ENCODE data around the gene SAMD3.
"Not testable (repeated sequence)": the region's sequence is repeated elsewhere in the genome, so short reads cannot be mapped to it uniquely, and the experiment has no call there.

SAMD3 gene

DNA sequence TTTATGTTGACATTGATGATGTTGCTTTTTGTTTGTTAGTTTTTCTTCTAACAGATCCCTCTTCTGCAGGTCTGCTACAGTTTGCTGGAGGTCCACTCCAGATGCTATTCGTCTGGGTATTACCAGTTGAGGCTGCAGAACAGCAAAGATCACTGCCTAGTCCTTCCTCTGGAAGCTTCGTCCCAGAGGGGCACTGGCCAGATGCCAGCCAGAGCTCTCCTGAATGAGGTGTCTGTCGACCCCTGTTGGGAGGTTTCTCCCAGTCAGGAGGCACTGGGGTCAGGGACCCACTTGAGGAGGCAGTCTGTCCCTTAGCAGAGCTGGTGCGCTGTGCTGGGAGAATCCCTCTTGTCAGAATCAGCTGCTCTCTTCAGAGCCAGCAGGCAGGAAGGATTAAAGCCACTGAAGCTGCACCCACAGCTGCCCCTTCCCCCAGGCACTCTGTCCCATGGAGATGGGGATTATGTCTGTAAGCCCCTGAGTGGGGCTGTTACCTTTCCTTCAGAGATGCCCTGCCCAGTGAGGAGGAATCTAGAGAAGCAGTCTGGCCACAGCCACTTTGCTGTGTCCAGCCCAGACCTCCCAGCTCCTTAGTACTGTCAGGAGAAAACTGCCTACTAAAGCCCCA is 49.3 kb downstream of the SAMD3 start:
- DNase-seq: not testable (repeated sequence)

DNA sequence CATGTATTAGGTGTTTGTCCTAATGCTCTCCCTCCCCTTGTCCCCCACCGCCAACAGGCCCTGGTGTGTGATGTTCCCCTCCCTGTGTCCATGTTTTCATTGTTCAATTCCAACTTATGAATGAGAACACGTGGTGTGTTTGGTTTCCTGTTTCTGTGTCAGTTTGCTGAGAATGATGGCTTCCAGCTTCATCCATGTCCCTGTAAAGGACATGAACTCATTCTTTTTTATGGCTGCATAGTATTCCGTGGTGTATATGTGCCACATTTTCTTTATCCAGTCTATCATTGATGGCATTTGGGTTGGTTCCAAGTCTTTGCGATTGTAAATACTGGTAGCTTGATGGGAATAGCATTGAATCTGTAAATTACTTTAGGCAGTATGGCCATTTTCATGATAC is 52.6 kb downstream of the SAMD3 start:
- not testable (repeated sequence) for DNase-seq

DNA sequence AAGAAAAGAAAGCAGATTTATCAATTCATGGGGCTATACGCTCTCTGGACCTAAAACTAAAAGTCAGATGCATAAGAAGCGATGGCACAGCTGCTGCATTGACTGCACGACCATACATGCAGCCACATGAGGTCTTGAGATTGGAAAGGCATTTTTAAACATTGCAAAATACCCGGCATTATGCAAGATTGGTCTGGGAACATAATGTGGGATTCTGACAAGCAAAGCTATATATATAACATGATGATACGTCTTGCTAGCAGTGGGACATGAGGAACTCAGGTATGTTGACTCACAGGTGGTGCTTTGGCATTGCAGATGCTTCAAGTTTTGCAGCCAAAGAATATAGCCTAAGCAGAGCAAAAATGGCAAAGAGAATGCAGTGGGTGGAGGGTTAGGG is 55.1 kb downstream of the SAMD3 start:
- DNase-seq: no peak

DNA sequence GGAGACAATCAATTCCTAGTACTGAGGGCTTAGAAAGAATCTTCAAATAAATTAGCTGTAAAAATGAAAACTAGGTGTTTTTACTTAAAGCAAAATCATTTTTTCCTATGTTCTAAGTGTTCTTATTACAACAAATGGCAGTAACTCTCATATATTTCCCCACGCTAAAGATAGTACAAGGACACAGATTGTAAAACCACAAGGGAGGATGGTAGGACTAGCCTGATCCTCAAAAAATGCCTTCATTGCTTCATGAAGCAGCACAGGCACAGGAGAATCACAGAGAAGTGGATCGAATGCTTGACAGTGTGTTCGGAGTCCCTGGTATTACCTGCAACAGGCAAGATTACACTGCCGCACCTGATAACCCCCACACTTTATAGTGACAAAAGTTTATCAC is 58.5 kb downstream of the SAMD3 start:
- no peak for DNase-seq

DNA sequence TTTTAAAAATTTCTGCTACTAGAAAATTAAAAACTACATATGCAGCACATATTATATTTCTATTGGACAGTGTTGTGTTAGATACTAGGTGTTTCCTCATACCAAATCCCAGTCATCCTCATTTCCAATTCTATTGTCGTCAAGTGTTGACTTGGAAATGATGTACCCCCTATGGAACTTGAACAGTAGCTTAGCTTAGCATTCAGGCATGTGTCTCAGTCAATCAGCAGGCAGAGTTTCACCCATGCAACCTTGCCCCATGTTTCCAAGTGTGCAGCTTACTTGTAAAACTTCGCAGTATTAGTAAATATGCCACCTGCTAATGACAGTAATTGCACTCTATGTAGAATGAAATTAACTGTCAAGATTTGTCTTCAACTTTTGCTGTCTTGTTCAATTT is 59.5 kb downstream of the SAMD3 start:
- DNase-seq: no peak

DNA sequence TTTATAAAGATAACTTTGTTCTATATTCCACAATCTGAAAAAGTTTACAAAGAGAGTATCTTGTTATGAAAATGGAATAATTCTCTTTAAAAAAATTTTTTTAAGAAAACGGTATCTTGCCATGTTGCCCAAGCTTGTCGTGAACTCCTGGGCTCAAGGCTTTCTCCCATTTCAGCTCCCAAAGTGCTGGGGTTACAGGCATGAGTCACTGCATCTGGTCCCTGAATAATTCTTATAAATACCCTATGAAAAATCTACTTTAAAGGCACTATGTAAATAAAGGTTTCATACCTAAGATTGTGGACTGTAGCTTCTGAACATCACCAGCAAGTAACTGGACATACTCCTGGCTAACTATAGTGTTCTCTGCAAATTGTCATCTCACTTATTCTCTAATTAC is 60.3 kb downstream of the SAMD3 start:
- no peak for DNase-seq

DNA sequence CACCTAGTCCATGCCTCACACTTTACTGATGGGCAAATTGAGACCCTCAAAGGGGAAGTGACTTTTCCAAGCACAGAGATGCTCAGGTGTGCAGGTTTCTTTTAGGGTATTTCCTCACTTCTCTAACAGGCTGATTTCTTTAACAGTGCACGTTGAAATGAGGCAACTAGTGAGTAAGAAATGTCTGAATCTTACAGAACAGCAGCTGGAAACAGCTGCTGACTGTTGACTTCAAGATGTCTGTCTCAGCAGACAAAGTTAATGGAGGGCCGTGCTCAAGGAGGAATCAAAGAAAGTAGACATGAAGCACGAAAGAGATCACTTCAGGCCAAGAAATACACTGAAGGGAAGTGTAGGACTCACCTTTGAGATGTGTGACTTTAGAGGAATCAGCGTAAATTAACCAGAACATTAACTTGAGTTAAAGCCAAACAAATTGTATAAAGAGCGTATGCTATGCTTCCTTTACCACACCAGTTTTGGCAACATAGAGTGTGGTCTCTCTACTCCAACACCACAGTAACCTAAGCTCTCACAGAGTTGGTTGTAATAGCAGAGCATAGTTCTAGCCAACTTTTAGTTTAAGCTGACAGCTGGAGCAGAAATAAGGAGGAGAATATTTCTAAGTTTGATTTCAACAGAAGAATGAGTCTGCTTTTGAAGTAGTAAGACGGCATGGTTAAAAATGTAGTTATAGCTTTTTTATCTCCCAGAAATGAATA is 60.9 kb downstream of the SAMD3 start:
- no peak for DNase-seq

DNA sequence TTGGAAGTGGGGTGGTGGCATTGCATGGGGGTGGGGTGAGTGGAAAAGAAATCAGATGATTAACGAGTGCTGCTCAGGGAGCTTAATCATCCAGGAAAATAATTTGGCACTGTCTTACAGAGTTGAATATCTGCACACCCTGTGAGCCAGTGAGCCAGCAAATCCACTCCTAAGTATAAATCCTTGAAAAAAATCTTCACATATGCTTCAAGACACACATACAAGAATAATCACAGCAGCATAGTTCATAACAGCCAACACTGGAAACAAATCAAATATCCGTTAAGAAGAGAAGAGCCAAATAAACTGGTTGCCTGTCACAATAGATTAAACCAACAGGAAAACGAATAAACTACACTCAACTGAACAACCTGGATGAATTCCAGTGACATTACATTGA is 62.8 kb downstream of the SAMD3 start:
- no peak for DNase-seq

DNA sequence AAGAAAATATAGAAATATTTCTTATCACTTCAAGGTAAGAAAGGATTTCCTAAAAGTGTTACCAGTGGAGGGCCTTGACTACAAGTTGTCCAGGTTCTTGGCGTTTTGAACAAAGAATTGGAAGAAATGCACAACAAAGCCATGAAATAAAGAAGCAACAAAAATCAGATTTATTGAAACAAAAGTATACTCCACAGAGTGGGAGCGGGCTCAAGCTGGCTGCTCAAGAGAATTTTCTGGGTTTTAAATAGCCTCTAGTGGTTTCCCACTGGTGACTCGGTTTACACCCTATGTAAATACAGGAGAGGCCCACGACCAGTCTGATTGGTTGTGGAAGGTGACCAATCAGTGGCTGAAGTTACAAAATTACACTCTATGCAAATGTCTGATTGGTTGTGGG is 64.2 kb downstream of the SAMD3 start:
- DNase-seq: no peak

DNA sequence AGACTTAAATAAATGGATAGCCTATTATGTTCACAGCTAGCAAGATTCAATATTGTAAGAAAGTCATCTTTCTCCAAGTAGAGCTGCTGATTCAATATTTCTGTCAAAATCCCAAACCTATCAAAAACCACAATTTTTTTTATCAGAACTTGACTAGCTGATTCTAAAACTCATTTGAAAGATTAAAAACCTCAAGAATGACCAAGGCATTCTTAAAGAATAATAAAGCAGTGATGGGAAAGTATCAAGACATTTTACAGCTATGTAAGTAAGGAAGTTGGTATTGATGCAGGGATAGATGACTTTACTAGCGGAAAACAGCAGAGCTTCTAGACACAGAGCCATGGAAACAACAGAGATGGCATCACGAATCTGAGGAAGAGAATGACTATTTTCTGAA is 64.7 kb downstream of the SAMD3 start:
- no peak for DNase-seq

DNA sequence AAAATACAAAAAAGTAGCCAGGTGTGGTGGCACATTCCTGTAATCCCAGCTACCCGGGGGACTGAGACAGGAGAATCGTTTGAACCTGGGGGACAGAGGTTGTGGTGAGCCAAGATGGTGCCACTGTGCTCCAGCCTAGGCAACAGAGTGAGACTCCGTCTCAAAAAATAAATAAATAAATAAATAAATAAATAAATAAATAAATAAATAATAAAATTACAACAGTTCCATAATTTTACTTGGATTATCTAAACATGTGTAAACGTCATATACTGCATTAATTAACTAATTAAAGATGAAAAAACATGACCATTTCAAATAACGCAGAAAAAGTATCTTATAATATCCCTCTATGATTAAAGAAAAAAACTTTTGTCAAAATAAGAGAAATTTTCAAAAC is 65.8 kb downstream of the SAMD3 start:
- DNase-seq: no peak

DNA sequence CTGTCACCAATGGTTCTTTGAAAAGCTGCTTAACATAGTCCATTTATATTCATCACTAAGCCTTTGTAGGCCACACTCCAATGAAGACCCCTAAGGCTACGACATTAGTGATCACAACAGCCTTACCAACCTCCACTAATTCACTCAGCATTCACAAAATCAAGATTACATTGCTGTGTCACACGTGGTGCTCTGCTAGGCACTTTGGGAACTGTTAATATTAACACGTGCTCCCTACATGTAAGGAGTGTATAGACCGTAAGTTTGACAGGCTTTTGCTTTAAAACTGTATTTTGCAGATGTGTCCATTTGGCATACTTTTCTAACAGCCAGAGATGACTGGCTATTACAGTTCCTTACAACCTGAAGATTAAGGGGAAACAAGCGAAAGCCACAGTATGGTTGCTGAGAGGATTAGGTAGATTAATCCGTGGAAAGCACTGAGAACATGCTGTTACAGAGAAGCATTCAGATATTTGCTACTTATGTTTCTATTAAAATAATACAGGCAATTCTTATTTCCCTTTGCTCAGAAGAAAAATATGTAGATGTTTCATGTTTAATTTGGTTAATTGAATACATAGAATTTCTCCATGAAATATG is 69.7 kb downstream of the SAMD3 start:
- no peak for DNase-seq

DNA sequence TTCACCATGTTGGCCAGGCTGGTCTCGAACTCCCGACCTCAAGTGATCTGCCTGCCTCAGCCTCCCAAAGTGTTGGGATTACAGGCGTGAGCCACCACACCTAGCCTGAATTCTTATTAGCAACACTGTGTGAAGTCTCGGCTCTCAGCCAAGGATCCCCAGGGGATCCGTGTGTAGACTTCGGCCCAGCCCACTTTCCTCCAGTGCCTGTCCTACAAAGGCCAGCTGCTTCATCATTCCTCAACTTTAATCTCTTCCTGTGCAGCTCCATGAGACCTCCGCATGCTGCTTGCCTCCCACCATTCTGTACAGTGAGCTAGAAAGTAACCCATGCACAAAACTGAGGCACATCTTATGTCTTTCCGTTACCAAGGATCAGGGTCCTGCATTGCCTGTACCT is 71.8 kb downstream of the SAMD3 start:
- no peak for DNase-seq

DNA sequence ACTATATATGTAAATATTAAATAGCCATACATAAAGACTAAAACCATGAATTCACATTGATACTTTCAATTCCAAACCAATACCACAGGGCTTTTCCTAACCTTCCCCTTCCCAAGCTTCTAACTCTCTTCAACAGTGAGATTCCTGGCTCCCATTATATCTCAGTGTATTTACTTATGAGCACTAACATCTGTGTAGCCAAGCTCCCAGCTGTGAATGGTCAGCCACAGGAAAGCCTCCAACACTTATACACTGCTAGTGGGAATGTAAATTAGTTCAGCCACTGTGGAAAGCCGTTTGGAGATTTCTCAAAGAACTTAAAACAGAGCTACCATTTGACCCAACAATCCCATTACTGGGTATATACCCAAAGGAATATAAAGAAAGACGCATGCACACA is 73.7 kb downstream of the SAMD3 start:
- not testable (repeated sequence) for DNase-seq

DNA sequence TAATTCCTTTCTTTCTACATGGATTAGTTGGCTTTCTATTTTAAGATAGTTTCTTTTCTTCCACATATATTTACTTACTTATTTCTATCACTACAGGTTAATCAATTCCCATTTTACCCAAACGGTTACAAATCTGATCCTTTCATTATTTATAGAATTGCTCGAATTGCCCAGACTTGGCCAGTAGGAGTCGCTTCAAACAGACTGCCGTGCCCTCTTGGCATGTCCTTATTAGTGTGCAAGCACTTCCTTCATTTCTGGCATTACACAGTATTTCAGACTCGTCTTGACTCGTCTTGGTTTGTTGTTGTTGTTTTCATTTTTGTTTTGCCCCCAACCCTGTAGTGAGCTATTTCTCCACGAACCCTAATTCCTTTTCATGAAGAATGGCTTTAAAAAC is 74.6 kb downstream of the SAMD3 start:
- no peak for DNase-seq

DNA sequence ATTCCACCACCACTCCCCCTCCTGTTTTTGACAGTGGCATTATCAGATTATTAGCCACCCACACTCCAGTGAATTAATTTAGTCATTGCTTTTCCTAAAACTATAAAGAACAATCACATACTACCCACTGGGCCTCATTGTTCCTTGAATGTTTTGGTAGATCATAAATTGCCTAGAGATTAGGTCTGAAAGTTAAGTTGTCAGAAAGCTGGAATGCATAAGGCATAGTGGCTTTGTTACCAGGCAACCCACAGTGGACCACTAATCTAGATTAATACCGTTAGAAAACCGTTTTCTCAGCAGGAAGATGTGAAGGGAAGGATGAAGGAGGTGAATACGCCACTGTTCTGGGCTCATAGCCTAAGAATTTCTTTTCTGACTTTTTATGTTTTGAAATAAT is 75.6 kb downstream of the SAMD3 start:
- DNase-seq: no peak

DNA sequence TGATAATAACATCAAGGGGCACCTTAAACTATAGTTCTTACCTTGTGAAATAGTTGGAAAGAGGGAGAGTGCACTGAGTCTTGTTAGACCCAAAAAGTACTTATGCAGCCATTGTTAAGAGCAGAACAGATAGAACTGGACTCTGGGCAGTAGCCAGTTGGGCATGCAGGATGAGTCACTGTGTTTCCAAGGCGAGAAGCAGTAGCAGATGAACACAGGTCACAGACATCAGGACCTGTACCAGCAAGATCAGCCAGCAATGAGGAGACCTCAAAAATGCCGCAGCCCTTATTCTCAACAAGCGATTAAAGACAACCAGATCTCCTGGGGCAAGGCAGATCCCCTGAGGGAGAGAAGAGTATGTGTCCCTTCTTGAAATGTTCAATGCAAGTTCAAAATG is 79.0 kb downstream of the SAMD3 start:
- DNase-seq: no peak

DNA sequence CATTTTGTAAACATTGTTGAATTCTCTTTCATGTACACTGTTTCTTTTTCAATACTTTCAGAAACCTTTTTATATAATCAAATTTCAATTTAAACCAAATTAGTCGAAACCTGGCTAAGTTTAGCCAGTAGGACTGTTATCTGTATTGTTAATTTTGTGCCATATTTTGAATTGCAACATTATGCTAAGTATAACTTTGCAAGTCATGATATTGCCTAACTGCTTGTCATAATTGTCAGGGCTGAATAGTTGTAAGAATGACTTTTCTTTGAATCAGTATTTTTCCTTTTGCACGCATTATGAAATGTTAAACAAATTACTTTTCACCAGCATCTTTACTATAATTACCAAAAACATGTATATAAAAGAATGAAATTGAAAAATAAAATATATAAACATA is 82.7 kb downstream of the SAMD3 start:
- DNase-seq: no peak

DNA sequence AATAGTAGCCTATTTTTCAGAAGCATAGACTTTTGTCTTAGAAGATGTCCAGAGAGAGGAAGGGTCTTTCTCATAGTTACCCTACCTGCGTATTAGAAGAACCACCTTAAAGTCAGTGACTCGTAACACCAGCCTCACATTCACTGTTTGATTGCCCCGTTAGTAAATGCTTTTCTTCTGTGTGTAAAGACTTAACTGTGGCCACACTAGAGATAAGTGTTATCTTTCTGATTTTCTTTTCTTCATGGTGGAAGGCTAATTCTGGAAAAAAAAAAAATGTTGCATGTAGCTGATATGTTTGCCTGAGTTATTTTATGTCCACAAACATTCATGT is 83.9 kb downstream of the SAMD3 start:
- no peak for DNase-seq

DNA sequence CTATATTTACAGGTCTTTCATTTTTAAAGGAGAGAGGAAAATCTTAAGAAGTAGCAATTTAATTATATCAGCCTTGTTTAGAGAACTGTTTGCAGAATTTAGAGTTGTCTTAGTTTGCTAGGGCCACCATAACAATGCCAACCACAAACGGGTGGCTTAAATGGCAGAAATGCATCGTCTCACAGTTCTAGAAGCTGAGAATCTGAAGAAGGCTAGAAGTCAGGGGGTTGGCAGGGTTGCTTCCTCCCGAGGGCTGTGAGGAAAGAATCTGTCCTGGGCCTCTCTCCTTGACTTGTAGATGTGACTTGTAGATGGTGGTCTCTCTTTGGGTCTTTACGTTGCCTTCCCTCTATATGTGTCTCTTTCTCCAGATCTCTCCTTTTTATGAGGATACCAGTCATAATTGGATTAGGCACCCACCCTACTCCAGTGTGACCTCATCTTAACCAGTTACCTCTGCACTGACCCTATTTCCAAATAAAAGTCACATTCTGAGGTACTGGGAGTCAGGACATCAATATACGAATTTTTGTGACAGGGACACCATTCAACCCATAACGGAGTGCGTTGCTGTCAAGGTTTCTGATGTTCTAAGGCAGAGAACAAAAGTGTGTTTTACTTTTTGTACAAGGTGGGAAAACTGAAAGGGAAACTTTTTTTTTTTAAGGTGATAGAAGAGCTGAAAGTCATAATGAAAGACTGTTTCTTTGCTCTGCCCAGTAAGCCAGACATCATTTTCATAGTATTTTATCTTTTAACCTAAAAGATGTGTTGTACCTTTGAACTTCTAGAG is 84.4 kb downstream of the SAMD3 start:
- DNase-seq: no peak

DNA sequence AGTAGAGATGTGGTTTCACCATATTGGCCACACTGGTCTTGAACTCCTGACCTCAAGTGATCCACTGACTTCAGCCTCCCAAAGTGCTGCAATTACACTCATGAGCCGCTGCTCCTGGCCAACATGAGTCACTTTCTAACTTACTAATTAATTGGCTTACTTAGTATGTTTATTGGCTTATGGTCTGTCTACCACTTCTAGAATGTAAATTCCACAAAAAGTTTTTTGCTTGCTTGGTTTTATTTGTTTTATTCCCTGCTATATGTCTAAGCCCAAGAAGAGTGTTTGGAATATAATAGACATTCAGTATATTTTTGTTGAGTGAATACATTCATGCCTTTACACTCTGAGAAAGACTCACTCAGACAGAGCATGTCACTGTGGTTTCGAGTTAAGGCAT is 86.0 kb downstream of the SAMD3 start:
- no peak for DNase-seq

DNA sequence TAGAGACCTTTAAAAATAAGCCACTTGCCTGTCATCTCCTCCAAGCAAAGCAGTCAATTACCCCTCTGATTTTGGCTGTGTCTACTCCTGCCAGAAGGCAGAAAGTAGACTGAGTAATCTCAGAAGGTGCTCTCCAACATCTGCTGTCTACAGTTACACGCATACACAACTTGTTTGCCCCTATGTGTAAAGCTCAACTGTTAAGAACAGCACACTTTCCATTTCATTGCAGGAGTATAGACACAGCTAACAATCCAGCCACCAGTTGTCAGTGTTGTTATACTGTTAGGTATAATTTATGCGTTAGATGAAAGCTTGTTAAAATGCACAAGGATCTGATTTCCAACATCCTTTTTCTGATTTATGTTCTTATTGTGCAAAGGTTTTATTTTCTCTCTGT is 88.2 kb downstream of the SAMD3 start:
- no peak for DNase-seq

DNA sequence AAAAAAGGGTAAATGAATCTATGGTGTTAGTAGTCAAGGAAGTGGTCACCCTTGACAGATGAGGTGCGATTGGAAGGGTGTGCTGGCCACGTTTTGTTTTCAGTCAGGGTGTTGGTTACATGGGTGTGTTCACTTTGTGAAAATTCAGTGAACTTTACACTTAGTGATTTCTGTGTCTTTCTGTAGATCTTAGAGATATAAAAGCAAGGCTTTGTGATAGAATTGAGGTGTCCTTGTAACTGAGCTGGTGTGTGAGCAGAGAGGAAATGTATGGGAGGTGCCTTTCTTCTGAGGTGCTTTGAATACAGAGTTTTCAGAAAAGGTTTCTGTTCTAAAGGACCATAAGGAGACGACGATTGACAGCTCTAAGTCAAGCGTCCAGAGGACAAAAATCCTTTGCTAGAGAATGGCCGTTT is 90.5 kb downstream of the SAMD3 start:
- no peak for DNase-seq

DNA sequence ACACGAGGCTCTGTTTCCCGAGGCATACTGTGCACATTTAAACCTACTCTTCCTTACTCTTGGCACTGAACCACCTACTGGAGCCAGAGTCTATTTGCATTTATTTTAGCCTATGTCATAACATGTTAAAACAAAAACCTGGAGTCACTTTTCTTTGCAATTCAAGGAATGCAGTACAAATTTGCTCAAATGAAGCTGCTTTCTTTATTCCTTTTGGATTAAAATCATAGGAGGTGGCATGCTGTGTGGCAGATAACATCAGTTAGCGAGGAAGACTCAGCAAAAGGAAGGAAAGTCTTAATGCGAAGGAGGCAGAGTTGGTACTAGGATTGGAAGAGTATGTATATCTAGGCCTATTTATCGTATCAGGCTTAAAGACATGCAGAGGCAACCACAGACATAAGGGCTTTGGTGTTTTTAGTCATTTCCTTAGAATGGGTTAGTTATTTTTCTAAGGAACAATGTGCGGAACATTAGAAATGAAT is 92.9 kb downstream of the SAMD3 start:
- no peak for DNase-seq

All from T1000 (cell line).